Panc1 (cell line): ENCODE data around the gene MEIS2. TPM values are rescaled to one million over a fixed set of nuclear protein-coding genes. Genes with fewer than 3 reads are reported as not detected.

Experiments
- ATAC-seq: fragments of 200-7000 bp; cut with Tn5 transposase; 2 replicates; pipeline ENCODE4 v1.9.1; 2020; ENCODE audit warnings: mild to moderate bottlenecking, moderate library complexity
- BruUV-seq: library from RNA; stranded (reverse); fragments of 400-500 nt; replicated peaks from 2 replicates; lab custom pipeline; 2021; lab: Mats Ljungman, UMichigan
- CTCF ChIA-PET: fragments of 300-600 bp; sonication (Branson Sonifier 250); formaldehyde crosslinking; loops from one replicate; lab custom pipeline; 2022; ENCODE audit warnings: antibody characterized with exemption; lab: Charles Lee
- POLR2A ChIA-PET: fragments of 300-600 bp; sonication (Branson Sonifier 250); formaldehyde crosslinking; loops from one replicate; lab custom pipeline; 2022; ENCODE audit warnings: antibody characterized with exemption; lab: Charles Lee
- DNase-seq: peaks from one replicate; pipeline ENCODE4 v3.0.0-alpha.2; 2010; ENCODE audit warnings: low read depth, low spot score
- H3K27ac ChIP-seq: 2 replicates; pipeline ENCODE4 v1.5.1; 2011; ENCODE audit warnings: mild to moderate bottlenecking, low read length, inconsistent platforms
- H3K27me3 ChIP-seq: fragments of 200-500 bp; sonication (Bioruptor generic); 2 replicates; pipeline ENCODE4 v1.6.0; 2014; ENCODE audit warnings: low read length, inconsistent platforms; ENCODE audit not compliant: control insufficient read depth, insufficient read depth
- H3K36me3 ChIP-seq: fragments of 200-500 bp; sonication (Bioruptor generic); 2 replicates; pipeline ENCODE4 v1.5.1; 2014; ENCODE audit warnings: inconsistent platforms, mild to moderate bottlenecking, low read length, moderate library complexity; ENCODE audit not compliant: control insufficient read depth, insufficient read depth
- H3K4me1 ChIP-seq: 2 replicates; pipeline ENCODE4 v1.5.1; 2011; ENCODE audit warnings: inconsistent platforms, mild to moderate bottlenecking, low read length, moderate library complexity; ENCODE audit not compliant: control insufficient read depth, insufficient read depth
- H3K4me3 ChIP-seq, 2 experiments: 2 replicates each; pipeline ENCODE4 v1.5.1; 2011 to 2012; ENCODE audit warnings: low read depth in 2 of 2, low read length in 2 of 2, mild to moderate bottlenecking in 2 of 2, inconsistent platforms in 1 of 2, moderate library complexity in 1 of 2
- H3K9me3 ChIP-seq: fragments of 200-500 bp; sonication (Bioruptor generic); 2 replicates; pipeline ENCODE4 v1.5.1; 2014; ENCODE audit warnings: low read depth, mild to moderate bottlenecking, inconsistent platforms, low read length, moderate library complexity; ENCODE audit not compliant: control insufficient read depth, insufficient read depth
- CTCF ChIP-seq: fragments of 450-650 bp; IDR thresholded peaks from 2 replicates; pipeline ENCODE4 v1.5.1; 2017; ENCODE audit warnings: mild to moderate bottlenecking
- POLR2AphosphoS5 ChIP-seq: IDR thresholded peaks from 2 replicates; pipeline ENCODE4 v1.6.1; 2012; ENCODE audit warnings: mild to moderate bottlenecking, low read depth, low read length, moderate library complexity
- REST ChIP-seq, 2 experiments: IDR thresholded peaks; 2 replicates each; pipeline ENCODE4 v1.6.1; 2011 to 2012; ENCODE audit warnings: low read depth in 2 of 2, control low read depth in 1 of 2, low read length in 1 of 2, mild to moderate bottlenecking in 1 of 2, moderate library complexity in 1 of 2; ENCODE audit not compliant: insufficient read depth in 1 of 2
- SIN3A ChIP-seq: IDR thresholded peaks from 2 replicates; pipeline ENCODE4 v1.6.1; 2012; ENCODE audit warnings: low read depth, mild to moderate bottlenecking, low read length, moderate library complexity, borderline replicate concordance; ENCODE audit not compliant: insufficient read depth
- TCF7L2 ChIP-seq: IDR thresholded peaks from 2 replicates; pipeline ENCODE4 v1.6.1; 2011; ENCODE audit warnings: mild to moderate bottlenecking, low read depth, low read length, inconsistent platforms
- in situ Hi-C: cut with HindIII; loops from 2 replicates; pipeline ENCODE4 v1.10.0; 2016; ENCODE audit warnings: low sequenced_read_pairs, low pct_unique_long_range_greater_than_20kb
- intact Hi-C: fragments of 100-400 bp; cut with micrococcal nuclease; formaldehyde crosslinking; loops from one replicate; pipeline ENCODE4 v1.10.0; 2022; ENCODE audit not compliant: unreplicated experiment
- total RNA-seq: library from RNA; stranded (reverse); gene quantifications from one replicate; pipeline ENCODE4 v1.2.1, GENCODE V29; 2021; ENCODE audit not compliant: unreplicated experiment

The MEIS2 gene
- total RNA-seq, 1 experiment from 2014 or later: 9.3 TPM

GRCh38 chr15:37034392-37034791 is 66.0 kb downstream of the MEIS2 start:
- intact Hi-C loops: no loop called here
- in situ Hi-C loops: no loop called here
- DNase-seq (no peak), ATAC-seq (no peak)
- ChIA-PET CTCF (no interaction called here), POLR2A (interaction anchor here (0.5 kb wide), 1 partner anchor 14 kb away, joined by 18 read pairs; no protein-coding TSS in a partner anchor)
- Histone ChIP-seq H3K27ac (no peak overlapping the region), H3K4me1 (peaks cover 6% of the 10 kb centered on the region; the same call in 1 of the 2 replicates), H3K9me3 (no peaks in the 10 kb centered on the region), H3K36me3 (no peaks in the 10 kb centered on the region), H3K4me3 (no peak overlapping the region), H3K27me3 (no peaks in the 10 kb centered on the region)
- no TSS peak for BruUV-seq
- TF ChIP-seq SIN3A: no peak
- no peak for TF ChIP-seq CTCF
- no peak for TF ChIP-seq REST (IDR thresholded peaks at IDR 0.05; ENCODE audit: insufficient read depth in 1 of 2, low read depth in 2 of 2, low read length in 1 of 2)
- no peak for TF ChIP-seq POLR2AphosphoS5
- TF ChIP-seq TCF7L2: no peak

GRCh38 chr15:37032091-37032775 is 68.1 kb downstream of the MEIS2 start:
- DNase-seq (no peak), ATAC-seq (no peak)
- CTCF ChIA-PET: no interaction called here
- Histone ChIP-seq H3K4me1 (peaks cover 6% of the 10 kb centered on the region; the same call in 1 of the 2 replicates), H3K27ac (no peak overlapping the region), H3K27me3 (no peaks in the 10 kb centered on the region), H3K36me3 (no peaks in the 10 kb centered on the region), H3K4me3 (no peak overlapping the region), H3K9me3 (no peaks in the 10 kb centered on the region)
- in situ Hi-C loops (no loop called here), intact Hi-C loops (no loop called here)
- POLR2A ChIA-PET: interaction anchor here (0.6 kb wide), 1 partner anchor 42 kb away, joined by 4 read pairs; no protein-coding TSS in a partner anchor
- BruUV-seq: no TSS peak
- TF ChIP-seq CTCF: no peak
- TF ChIP-seq REST (IDR thresholded peaks at IDR 0.05; ENCODE audit: insufficient read depth in 1 of 2, low read depth in 2 of 2, low read length in 1 of 2): no peak
- TF ChIP-seq POLR2AphosphoS5: no peak
- no peak for TF ChIP-seq TCF7L2
- TF ChIP-seq SIN3A: no peak
